K562 (cell line): ENCODE measurements around the gene TXNRD3. TPM values are rescaled to one million over a fixed set of nuclear protein-coding genes. Genes with fewer than 3 reads are reported as not detected.

Experiments used
- ATAC-seq: fragments of 200-7000 bp; cut with Tn5 transposase; 3 replicates; pipeline ENCODE4 v1.9.1; 2020; ENCODE audit warnings: moderate library complexity
- BruUV-seq: library from RNA; stranded (reverse); fragments of 400-500 nt; replicated peaks from 2 replicates; lab custom pipeline; 2021; lab: Mats Ljungman, UMichigan
- CTCF ChIA-PET: fragments of 300-600 bp; formaldehyde crosslinking; extraction: SDS; loops from one replicate; lab custom pipeline; 2021; ENCODE audit warnings: low intra/inter-chr PET ratio; lab: Yijun Ruan, JAX
- POLR2A ChIA-PET: fragments of 300-600, 350-650 bp; sonication (Branson Sonifier 250); formaldehyde crosslinking; extraction: SDS; loops from one replicate; lab custom pipeline; 2021; ENCODE audit warnings: antibody characterized with exemption, inconsistent platforms; lab: Yijun Ruan, JAX
- DNase-seq, 4 experiments: peaks; one replicate each; pipeline versions ENCODE4 v3.0.0 to v3.0.0-alpha.2; 2011 to 2018; ENCODE audit warnings: low spot score in 3 of 4, mixed read lengths in 3 of 4; ENCODE audit errors: extremely low read depth in 1 of 4
- FAIRE-seq: peaks from 2 replicates; lab custom pipeline; 2011; peaks lifted over from hg19 to GRCh38; lab: Jason Lieb, UNC
- H2AFZ ChIP-seq: 2 replicates; pipeline ENCODE4 v1.6.0; 2011; ENCODE audit warnings: low read depth, low read length, control low read depth, inconsistent platforms
- H3K27ac ChIP-seq: fragments of 200-600 bp; 3 replicates; pipeline ENCODE4 v1.8.0; 2011; ENCODE audit warnings: low read depth, mild to moderate bottlenecking, control low read depth, inconsistent platforms, low read length, moderate library complexity, mixed read lengths; ENCODE audit errors: extremely low read depth
- H3K27me3 ChIP-seq, 2 experiments: fragments of 300-600 bp in 1 of 2; 2 replicates in 1 of 2; 3 replicates in 1 of 2; pipeline versions ENCODE4 v1.6.0 to v1.8.0; 2011; ENCODE audit warnings: inconsistent platforms in 2 of 2, low read length in 2 of 2, mild to moderate bottlenecking in 1 of 2, mixed read lengths in 1 of 2, moderate library complexity in 1 of 2; ENCODE audit not compliant: control insufficient read depth in 2 of 2, insufficient read depth in 2 of 2
- H3K36me3 ChIP-seq: fragments of 300-600 bp; 3 replicates; pipeline ENCODE4 v1.8.0; 2011; ENCODE audit warnings: mild to moderate bottlenecking, low read length, inconsistent platforms; ENCODE audit not compliant: control insufficient read depth, insufficient read depth
- H3K4me1 ChIP-seq, 2 experiments: fragments of 200-600 bp in 1 of 2; replicated peaks in 1 of 2; 2 replicates in 1 of 2; 3 replicates in 1 of 2; pipeline versions ENCODE4 v1.5.1 to v1.8.0; 2011; ENCODE audit warnings: inconsistent platforms in 2 of 2, low read length in 2 of 2, mild to moderate bottlenecking in 1 of 2, mixed read lengths in 1 of 2, moderate library complexity in 1 of 2; ENCODE audit not compliant: control insufficient read depth in 2 of 2, insufficient read depth in 2 of 2
- H3K4me2 ChIP-seq: 2 replicates; pipeline ENCODE4 v1.6.1; 2011; ENCODE audit warnings: low read length, control low read depth, inconsistent platforms, mixed read lengths; ENCODE audit not compliant: insufficient read depth
- H3K4me3 ChIP-seq: fragments of 200-600 bp; sonication (generic), shearing (Covaris generic); 2 replicates; pipeline ENCODE4 v1.5.1; 2016; ENCODE audit warnings: control low read depth, inconsistent platforms
- H3K79me2 ChIP-seq: fragments of 200-600 bp; 3 replicates; pipeline ENCODE4 v1.8.0; 2011; ENCODE audit warnings: low read length, inconsistent platforms; ENCODE audit not compliant: control insufficient read depth, insufficient read depth
- H3K9ac ChIP-seq, 2 experiments: 2 replicates each; pipeline versions ENCODE4 v1.6.0 to v1.6.1; 2011; ENCODE audit warnings: low read depth in 2 of 2, low read length in 2 of 2, control low read depth in 1 of 2, inconsistent platforms in 1 of 2, mild to moderate bottlenecking in 1 of 2, mixed read lengths in 1 of 2; ENCODE audit not compliant: insufficient read depth in 1 of 2
- H3K9me1 ChIP-seq: one replicate; pipeline ENCODE4 v1.6.0; 2011; ENCODE audit warnings: inconsistent platforms, mild to moderate bottlenecking, low read length, moderate library complexity; ENCODE audit not compliant: control insufficient read depth, insufficient read depth
- H3K9me3 ChIP-seq: replicated peaks from 2 replicates; pipeline ENCODE4 v1.5.1; 2011; ENCODE audit warnings: low read depth, low read length, inconsistent platforms; ENCODE audit not compliant: control insufficient read depth, insufficient read depth
- H4K20me1 ChIP-seq: replicated peaks from 2 replicates; pipeline ENCODE4 v1.6.1; 2011; ENCODE audit warnings: low read length, inconsistent platforms, mixed read lengths; ENCODE audit not compliant: control insufficient read depth, insufficient read depth
- BRD9 ChIP-seq: fragments of 450-650 bp; IDR thresholded peaks from 2 replicates; pipeline ENCODE4 v1.6.1; 2018; ENCODE audit warnings: low read depth; ENCODE audit not compliant: partially characterized antibody
- E2F3 ChIP-seq: fragments of 250-450 bp; sonication (Bioruptor Pico); IDR thresholded peaks from 2 replicates; pipeline ENCODE4 v1.4.0; 2020; ENCODE audit warnings: mild to moderate bottlenecking
- ELF4 ChIP-seq: fragments of 450-650 bp; formaldehyde crosslinking; IDR thresholded peaks from 2 replicates; pipeline ENCODE4 v1.4.0; 2022; ENCODE audit warnings: missing genetic modification characterization
- GTF3C2 ChIP-seq: IDR thresholded peaks from 3 replicates; pipeline ENCODE4 v1.6.1; 2011; ENCODE audit warnings: borderline replicate concordance, mild to moderate bottlenecking, moderate library complexity; ENCODE audit not compliant: insufficient read length; ENCODE audit errors: extremely low read depth
- HDAC6 ChIP-seq: IDR thresholded peaks from 2 replicates; pipeline ENCODE4 v1.6.1; 2012; ENCODE audit warnings: low read depth, mild to moderate bottlenecking, control low read depth, inconsistent platforms, low read length, moderate library complexity
- HMG20A ChIP-seq: fragments of 450-650 bp; formaldehyde crosslinking; conservative IDR thresholded peaks from 2 replicates; pipeline ENCODE4 v1.4.0; 2020; ENCODE audit warnings: mild to moderate bottlenecking, mixed read lengths
- NCOA2 ChIP-seq, 2 experiments: fragments of 450-650 bp; IDR thresholded peaks; 2 replicates each; pipeline ENCODE4 v1.6.1; 2018; ENCODE audit warnings: mild to moderate bottlenecking in 2 of 2, moderate library complexity in 1 of 2; ENCODE audit not compliant: partially characterized antibody in 2 of 2
- NCOA6 ChIP-seq: fragments of 450-650 bp; IDR thresholded peaks from 2 replicates; pipeline ENCODE4 v1.6.1; 2017; ENCODE audit warnings: mild to moderate bottlenecking
- NKRF ChIP-seq: fragments of 450-650 bp; IDR thresholded peaks from 2 replicates; pipeline ENCODE4 v1.6.1; 2016; ENCODE audit warnings: borderline replicate concordance
- PTRF ChIP-seq: fragments of 450-650 bp; IDR thresholded peaks from 2 replicates; pipeline ENCODE4 v1.6.1; 2016; ENCODE audit warnings: mild to moderate bottlenecking, missing genetic modification characterization, missing compliant biosample characterization
- RBM34 ChIP-seq: fragments of 200-400 bp; formaldehyde crosslinking; IDR thresholded peaks from 2 replicates; pipeline ENCODE4 v1.6.1; 2018; ENCODE audit warnings: low read length, borderline replicate concordance; ENCODE audit not compliant: insufficient read depth
- SLC30A9 ChIP-seq: fragments of 250-450 bp; sonication (Bioruptor Pico); IDR thresholded peaks from 2 replicates; pipeline ENCODE4 v1.8.0; 2022; ENCODE audit warnings: mild to moderate bottlenecking, moderate library complexity
- ZNF124 ChIP-seq: sonication (generic); formaldehyde crosslinking; IDR thresholded peaks from 2 replicates; pipeline ENCODE4 v1.8.1; 2022; ENCODE audit warnings: missing genetic modification reagents
- ZNF79 ChIP-seq: fragments of 250-450 bp; sonication (Bioruptor Pico); IDR thresholded peaks from 2 replicates; pipeline ENCODE4 v1.4.0; 2020; ENCODE audit warnings: low read depth, mild to moderate bottlenecking, moderate library complexity
- WGBS: fragments of 100-300 bp; shearing (Covaris generic); methylation state at CpG from one replicate; pipeline ENCODE4 v1.1.6; 2016; ENCODE audit warnings: low coverage, mixed read lengths; ENCODE audit not compliant: insufficient coverage; ENCODE audit errors: missing lambda C conversion rate; 5-methylcytosine and 5-hydroxymethylcytosine counted together
- in situ Hi-C: fragments of 300-500 bp; cut with MboI; formaldehyde crosslinking; loops from 4 replicates; pipeline ENCODE4 v1.15.0; 2018; ENCODE audit warnings: inconsistent platforms, mixed read lengths
- intact Hi-C: fragments of 100-400 bp; cut with micrococcal nuclease; formaldehyde crosslinking; loops from 2 replicates; pipeline ENCODE4 v1.14.2; 2022
- polyA plus RNA-seq, 8 experiments: library from polyadenylated mRNA; depleted of rRNA in 4 of 8; stranded (reverse) in 5 of 8; unstranded in 3 of 8; fragments of >200 nt; fragmentation: Nextera tagmentation in 2 of 8; fragmentation: Illumina TruSeq in 1 of 8; extraction: Ambion mirVana in 2 of 8; extraction: Trizol in 1 of 8; gene quantifications; 2 replicates each; pipeline versions ENCODE4 v1.2.1 to v1.2.3, GENCODE V29; 2011 to 2014; ENCODE audit warnings: inconsistent platforms in 1 of 8, missing spikeins in 1 of 8
- total RNA-seq, 7 experiments: library from RNA; depleted of rRNA in 6 of 7; stranded (reverse); fragments of >200 nt in 6 of 7; fragmentation: Illumina TruSeq in 2 of 7; extraction: Trizol in 2 of 7; gene quantifications; 2 replicates each; pipeline versions ENCODE4 v1.2.1 to v1.2.3, GENCODE V29; 2011 to 2021; ENCODE audit warnings: low replicate concordance in 1 of 7

Gene TXNRD3
- total and polyA plus RNA-seq, 9 of the 15 experiments (the other 6 are each of a cell fraction or from before 2014, with no cell fraction given), result 0.96 to 2.3 (median 1.7) TPM

GRCh38 chr3:126684218-126684751 is 29.4 kb upstream of the TXNRD3 start (continued):
- TF ChIP-seq GTF3C2 (no peak), RBM34 (no peak), HMG20A (no peak)
- TF ChIP-seq, all 486 proteins: peak for 0

GRCh38 chr3:126683069-126683468 is 28.1 kb upstream of the TXNRD3 start:
- no peak overlapping the region for H3K9ac ChIP-seq
- TF ChIP-seq NKRF, result no peak
- TF ChIP-seq NCOA2 (IDR thresholded peaks at IDR 0.05; ENCODE audit: partially characterized antibody in 2 of 2), result no peak
- TF ChIP-seq HDAC6, result no peak
- no peak for TF ChIP-seq ZNF124 (CRISPR knock-in tag)
- no peak for TF ChIP-seq BRD9
- no peak for TF ChIP-seq SLC30A9 (CRISPR knock-in tag)
- no peak for TF ChIP-seq NCOA6
- no peak for TF ChIP-seq ELF4 (CRISPR knock-in tag)
- TF ChIP-seq E2F3 (CRISPR knock-in tag), result no peak
- no peak for TF ChIP-seq ZNF79 (CRISPR knock-in tag)
- TF ChIP-seq RBM34, result no peak
- no peak for TF ChIP-seq PTRF (tag)
- CTCF ChIA-PET, result no interaction called here
- no peak for ATAC-seq
- in situ Hi-C loops (no loop called here), intact Hi-C loops (loop anchor here (10.0 kb wide), 1 partner anchor 302 kb away; the partner anchor contains the start of gene PLXNA1)
- no peak overlapping the region for H3K4me3 ChIP-seq
- H3K79me2 ChIP-seq, result no peaks in the 10 kb centered on the region
- no peaks in the 10 kb centered on the region for H3K9me3 ChIP-seq
- 4% methylated on average over 5 of the region's 5 CpGs for WGBS
- no peak overlapping the region for H2AFZ ChIP-seq
- POLR2A ChIA-PET, result interaction anchor here (0.6 kb wide), 1 partner anchor 266 kb away, joined by 3 read pairs; no protein-coding TSS in a partner anchor
- no peaks in the 10 kb centered on the region for H4K20me1 ChIP-seq
- H3K36me3 ChIP-seq, result no peaks in the 10 kb centered on the region
- H3K9me1 ChIP-seq, result no peaks in the 10 kb centered on the region
- DNase-seq, result no peak
- H3K4me2 ChIP-seq, result no peak overlapping the region
- H3K4me1 ChIP-seq, result peaks cover 0 to 10% of the 10 kb centered on the region in 2 experiments; a peak in 2 of 5 replicates
- BruUV-seq, result no TSS peak
- peaks cover 0 to 21% of the 10 kb centered on the region in 2 experiments; a peak in 2 of 5 replicates for H3K27me3 ChIP-seq
- no peak for FAIRE-seq
- H3K27ac ChIP-seq, result no peak overlapping the region
